K562 (cell line): ENCODE data around the gene GSK3B. TPM values are rescaled to one million over a fixed set of nuclear protein-coding genes. Genes with fewer than 3 reads are reported as not detected.

Experiments
- C11orf30 ChIP-seq: fragments of 450-650 bp; IDR thresholded peaks from 2 replicates; pipeline ENCODE4 v1.6.1; 2016; ENCODE audit warnings: low read depth, mild to moderate bottlenecking
- EP300 ChIP-seq: IDR thresholded peaks from 2 replicates; pipeline ENCODE4 v1.6.1; 2012; ENCODE audit warnings: low read length, improper control_type of control experiment
- GATA2 ChIP-seq: sonication (generic); formaldehyde crosslinking; IDR thresholded peaks from 2 replicates; pipeline ENCODE4 v1.4.0; 2020; ENCODE audit warnings: mild to moderate bottlenecking, missing genetic modification reagents
- KLF6 ChIP-seq: fragments of 250-450 bp; sonication (Bioruptor Pico); IDR thresholded peaks from 2 replicates; pipeline ENCODE4 v1.4.0; 2020; ENCODE audit warnings: mild to moderate bottlenecking, moderate library complexity, borderline replicate concordance
- MCM7 ChIP-seq, 2 experiments: fragments of 450-650 bp; IDR thresholded peaks; 2 replicates each; pipeline ENCODE4 v1.6.1; 2016 to 2018
- NR2C2 ChIP-seq, 2 experiments: fragments of 200-800 bp in 1 of 2; sonication (Bioruptor generic) in 1 of 2; sonication (generic) in 1 of 2; formaldehyde crosslinking in 1 of 2; IDR thresholded peaks; 2 replicates each; pipeline versions ENCODE4 v1.6.1 to v1.8.0; 2016 to 2022; ENCODE audit warnings: mild to moderate bottlenecking in 1 of 2, missing compliant biosample characterization in 1 of 2, missing genetic modification characterization in 1 of 2, missing genetic modification reagents in 1 of 2
- PHF8 ChIP-seq: fragments of 200-600 bp; sonication (generic); IDR thresholded peaks from 2 replicates; pipeline ENCODE4 v1.6.1; 2012; ENCODE audit warnings: mixed run types, mild to moderate bottlenecking, inconsistent platforms, low read length, moderate library complexity, borderline replicate concordance
- PYGO2 ChIP-seq: fragments of 450-650 bp; IDR thresholded peaks from 2 replicates; pipeline ENCODE4 v1.6.1; 2016; ENCODE audit warnings: mild to moderate bottlenecking, missing genetic modification characterization, moderate library complexity, missing compliant biosample characterization
- RFX7 ChIP-seq: fragments of 250-450 bp; sonication (Bioruptor Pico); IDR thresholded peaks from 2 replicates; pipeline ENCODE4 v1.5.1; 2021; ENCODE audit warnings: mild to moderate bottlenecking
- SMARCE1 ChIP-seq: fragments of 450-650 bp; IDR thresholded peaks from 2 replicates; pipeline ENCODE4 v1.7.1; 2016; ENCODE audit warnings: mild to moderate bottlenecking
- ZBTB17 ChIP-seq: fragments of 450-650 bp; formaldehyde crosslinking; IDR thresholded peaks from 2 replicates; pipeline ENCODE4 v1.4.0; 2020; ENCODE audit warnings: mild to moderate bottlenecking
- polyA plus RNA-seq, 8 experiments: library from polyadenylated mRNA; depleted of rRNA in 4 of 8; stranded (reverse) in 5 of 8; unstranded in 3 of 8; fragments of >200 nt; fragmentation: Nextera tagmentation in 2 of 8; fragmentation: Illumina TruSeq in 1 of 8; extraction: Ambion mirVana in 2 of 8; extraction: Trizol in 1 of 8; gene quantifications; 2 replicates each; pipeline versions ENCODE4 v1.2.1 to v1.2.3, GENCODE V29; 2011 to 2014; ENCODE audit warnings: inconsistent platforms in 1 of 8, missing spikeins in 1 of 8
- total RNA-seq, 7 experiments: library from RNA; depleted of rRNA in 6 of 7; stranded (reverse); fragments of >200 nt in 6 of 7; fragmentation: Illumina TruSeq in 2 of 7; extraction: Trizol in 2 of 7; gene quantifications; 2 replicates each; pipeline versions ENCODE4 v1.2.1 to v1.2.3, GENCODE V29; 2011 to 2021; ENCODE audit warnings: low replicate concordance in 1 of 7
- TF ChIP-seq, protein P1 (sequence below), 3 experiments: fragments of 200-800 bp in 1 of 3; fragments of 250-450 bp in 1 of 3; fragments of 450-650 bp in 1 of 3; sonication (Bioruptor Pico) in 1 of 3; sonication (Bioruptor generic) in 1 of 3; formaldehyde crosslinking in 1 of 3; IDR thresholded peaks; 2 replicates each; pipeline versions ENCODE4 v1.6.1 to v1.8.0; 2016 to 2022; ENCODE audit warnings: mild to moderate bottlenecking in 2 of 3, missing genetic modification characterization in 2 of 3, missing compliant biosample characterization in 1 of 3, moderate library complexity in 1 of 3
- TF ChIP-seq, protein P2 (sequence below): fragments of 250-450 bp; sonication (Bioruptor Pico); IDR thresholded peaks from 2 replicates; pipeline ENCODE4 v1.5.0; 2021
- TF ChIP-seq, protein P3 (sequence below): fragments of 450-650 bp; IDR thresholded peaks from one replicate; pipeline ENCODE4 v1.6.1; 2018; ENCODE audit warnings: mild to moderate bottlenecking, moderate library complexity; ENCODE audit not compliant: partially characterized antibody
- TF ChIP-seq, protein P4 (sequence below): fragments of 200-800 bp; sonication (Bioruptor generic); IDR thresholded peaks from 2 replicates; pipeline ENCODE4 v1.6.1; 2017; ENCODE audit warnings: missing genetic modification characterization, missing compliant biosample characterization
- TF ChIP-seq, protein P5 (sequence below): fragments of 450-650 bp; IDR thresholded peaks from 2 replicates; pipeline ENCODE4 v1.6.1; 2016; ENCODE audit warnings: mild to moderate bottlenecking

Gene GSK3B
- total and polyA plus RNA-seq, 9 of the 15 experiments (the other 6 are each of a cell fraction or from before 2014, with no cell fraction given) = 4.7 to 25.0 (median 18.7) TPM

DNA sequence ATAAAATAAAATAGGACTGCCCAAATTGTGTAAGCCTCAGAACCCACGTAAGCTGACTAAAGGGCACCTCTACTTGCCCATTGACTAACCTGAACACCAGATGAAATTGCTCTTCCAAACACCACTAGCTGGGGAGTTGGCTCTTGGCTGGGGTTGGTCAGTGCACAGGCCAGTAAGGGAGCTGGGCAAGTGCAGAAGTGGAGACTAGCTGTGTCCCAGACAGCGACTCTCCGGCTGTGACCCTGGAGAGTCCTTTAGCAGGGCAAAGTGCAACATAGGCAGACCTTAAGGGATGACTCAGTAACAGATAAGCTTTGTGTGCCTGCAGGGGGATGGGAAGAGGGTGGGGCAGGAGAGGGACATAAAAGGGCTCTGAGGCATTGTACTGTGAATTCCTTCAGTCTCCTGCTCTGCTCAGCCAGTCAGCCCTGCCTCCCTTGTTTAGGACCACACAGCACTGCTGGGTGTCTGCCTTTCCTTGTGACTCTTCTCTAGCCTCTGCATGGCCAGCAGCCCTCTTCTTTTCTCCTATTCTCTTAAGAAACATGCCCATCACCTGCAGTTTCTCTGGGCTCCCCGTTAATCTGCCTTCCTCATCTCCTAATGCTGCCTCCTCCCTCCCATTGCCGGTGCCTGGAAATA is 299.2 kb downstream of the GSK3B start (continued):
- TF ChIP-seq, protein P1, sequence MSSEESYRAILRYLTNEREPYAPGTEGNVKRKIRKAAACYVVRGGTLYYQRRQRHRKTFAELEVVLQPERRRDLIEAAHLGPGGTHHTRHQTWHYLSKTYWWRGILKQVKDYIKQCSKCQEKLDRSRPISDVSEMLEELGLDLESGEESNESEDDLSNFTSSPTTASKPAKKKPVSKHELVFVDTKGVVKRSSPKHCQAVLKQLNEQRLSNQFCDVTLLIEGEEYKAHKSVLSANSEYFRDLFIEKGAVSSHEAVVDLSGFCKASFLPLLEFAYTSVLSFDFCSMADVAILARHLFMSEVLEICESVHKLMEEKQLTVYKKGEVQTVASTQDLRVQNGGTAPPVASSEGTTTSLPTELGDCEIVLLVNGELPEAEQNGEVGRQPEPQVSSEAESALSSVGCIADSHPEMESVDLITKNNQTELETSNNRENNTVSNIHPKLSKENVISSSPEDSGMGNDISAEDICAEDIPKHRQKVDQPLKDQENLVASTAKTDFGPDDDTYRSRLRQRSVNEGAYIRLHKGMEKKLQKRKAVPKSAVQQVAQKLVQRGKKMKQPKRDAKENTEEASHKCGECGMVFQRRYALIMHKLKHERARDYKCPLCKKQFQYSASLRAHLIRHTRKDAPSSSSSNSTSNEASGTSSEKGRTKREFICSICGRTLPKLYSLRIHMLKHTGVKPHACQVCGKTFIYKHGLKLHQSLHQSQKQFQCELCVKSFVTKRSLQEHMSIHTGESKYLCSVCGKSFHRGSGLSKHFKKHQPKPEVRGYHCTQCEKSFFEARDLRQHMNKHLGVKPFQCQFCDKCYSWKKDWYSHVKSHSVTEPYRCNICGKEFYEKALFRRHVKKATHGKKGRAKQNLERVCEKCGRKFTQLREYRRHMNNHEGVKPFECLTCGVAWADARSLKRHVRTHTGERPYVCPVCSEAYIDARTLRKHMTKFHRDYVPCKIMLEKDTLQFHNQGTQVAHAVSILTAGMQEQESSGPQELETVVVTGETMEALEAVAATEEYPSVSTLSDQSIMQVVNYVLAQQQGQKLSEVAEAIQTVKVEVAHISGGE (CRISPR knock-in tag; IDR thresholded peaks at IDR 0.05) = 0 out of 6 replicates have a peak, but pooled peaks of 1 of the 3 experiments have one; percentile 30
- peak; percentile 60 for TF ChIP-seq GATA2 (CRISPR knock-in tag)
- TF ChIP-seq MCM7 (IDR thresholded peaks at IDR 0.05) = no peak
- TF ChIP-seq, protein P2, sequence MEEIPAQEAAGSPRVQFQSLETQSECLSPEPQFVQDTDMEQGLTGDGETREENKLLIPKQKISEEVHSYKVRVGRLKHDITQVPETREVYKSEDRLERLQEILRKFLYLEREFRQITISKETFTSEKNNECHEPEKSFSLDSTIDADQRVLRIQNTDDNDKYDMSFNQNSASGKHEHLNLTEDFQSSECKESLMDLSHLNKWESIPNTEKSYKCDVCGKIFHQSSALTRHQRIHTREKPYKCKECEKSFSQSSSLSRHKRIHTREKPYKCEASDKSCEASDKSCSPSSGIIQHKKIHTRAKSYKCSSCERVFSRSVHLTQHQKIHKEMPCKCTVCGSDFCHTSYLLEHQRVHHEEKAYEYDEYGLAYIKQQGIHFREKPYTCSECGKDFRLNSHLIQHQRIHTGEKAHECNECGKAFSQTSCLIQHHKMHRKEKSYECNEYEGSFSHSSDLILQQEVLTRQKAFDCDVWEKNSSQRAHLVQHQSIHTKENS (CRISPR knock-in tag) = no peak
- peak; percentile 68; the same call in 1 of the 2 replicates for TF ChIP-seq EP300
- TF ChIP-seq, protein P3, sequence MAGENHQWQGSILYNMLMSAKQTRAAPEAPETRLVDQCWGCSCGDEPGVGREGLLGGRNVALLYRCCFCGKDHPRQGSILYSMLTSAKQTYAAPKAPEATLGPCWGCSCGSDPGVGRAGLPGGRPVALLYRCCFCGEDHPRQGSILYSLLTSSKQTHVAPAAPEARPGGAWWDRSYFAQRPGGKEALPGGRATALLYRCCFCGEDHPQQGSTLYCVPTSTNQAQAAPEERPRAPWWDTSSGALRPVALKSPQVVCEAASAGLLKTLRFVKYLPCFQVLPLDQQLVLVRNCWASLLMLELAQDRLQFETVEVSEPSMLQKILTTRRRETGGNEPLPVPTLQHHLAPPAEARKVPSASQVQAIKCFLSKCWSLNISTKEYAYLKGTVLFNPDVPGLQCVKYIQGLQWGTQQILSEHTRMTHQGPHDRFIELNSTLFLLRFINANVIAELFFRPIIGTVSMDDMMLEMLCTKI = no peak
- TF ChIP-seq KLF6 = peak; percentile 54; the same call in 1 of the 2 replicates
- TF ChIP-seq ZBTB17 (CRISPR knock-in tag) = no peak
- TF ChIP-seq PYGO2 = 0 out of 2 replicates have a peak, but pooled peaks have one; percentile 3
- TF ChIP-seq, protein P4, sequence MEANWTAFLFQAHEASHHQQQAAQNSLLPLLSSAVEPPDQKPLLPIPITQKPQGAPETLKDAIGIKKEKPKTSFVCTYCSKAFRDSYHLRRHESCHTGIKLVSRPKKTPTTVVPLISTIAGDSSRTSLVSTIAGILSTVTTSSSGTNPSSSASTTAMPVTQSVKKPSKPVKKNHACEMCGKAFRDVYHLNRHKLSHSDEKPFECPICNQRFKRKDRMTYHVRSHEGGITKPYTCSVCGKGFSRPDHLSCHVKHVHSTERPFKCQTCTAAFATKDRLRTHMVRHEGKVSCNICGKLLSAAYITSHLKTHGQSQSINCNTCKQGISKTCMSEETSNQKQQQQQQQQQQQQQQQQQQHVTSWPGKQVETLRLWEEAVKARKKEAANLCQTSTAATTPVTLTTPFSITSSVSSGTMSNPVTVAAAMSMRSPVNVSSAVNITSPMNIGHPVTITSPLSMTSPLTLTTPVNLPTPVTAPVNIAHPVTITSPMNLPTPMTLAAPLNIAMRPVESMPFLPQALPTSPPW (CRISPR knock-in tag) = peak; percentile 60; the same call in 1 of the 2 replicates
- no peak for TF ChIP-seq RFX7
- TF ChIP-seq SMARCE1 = peak; percentile 87
- TF ChIP-seq, protein P5, sequence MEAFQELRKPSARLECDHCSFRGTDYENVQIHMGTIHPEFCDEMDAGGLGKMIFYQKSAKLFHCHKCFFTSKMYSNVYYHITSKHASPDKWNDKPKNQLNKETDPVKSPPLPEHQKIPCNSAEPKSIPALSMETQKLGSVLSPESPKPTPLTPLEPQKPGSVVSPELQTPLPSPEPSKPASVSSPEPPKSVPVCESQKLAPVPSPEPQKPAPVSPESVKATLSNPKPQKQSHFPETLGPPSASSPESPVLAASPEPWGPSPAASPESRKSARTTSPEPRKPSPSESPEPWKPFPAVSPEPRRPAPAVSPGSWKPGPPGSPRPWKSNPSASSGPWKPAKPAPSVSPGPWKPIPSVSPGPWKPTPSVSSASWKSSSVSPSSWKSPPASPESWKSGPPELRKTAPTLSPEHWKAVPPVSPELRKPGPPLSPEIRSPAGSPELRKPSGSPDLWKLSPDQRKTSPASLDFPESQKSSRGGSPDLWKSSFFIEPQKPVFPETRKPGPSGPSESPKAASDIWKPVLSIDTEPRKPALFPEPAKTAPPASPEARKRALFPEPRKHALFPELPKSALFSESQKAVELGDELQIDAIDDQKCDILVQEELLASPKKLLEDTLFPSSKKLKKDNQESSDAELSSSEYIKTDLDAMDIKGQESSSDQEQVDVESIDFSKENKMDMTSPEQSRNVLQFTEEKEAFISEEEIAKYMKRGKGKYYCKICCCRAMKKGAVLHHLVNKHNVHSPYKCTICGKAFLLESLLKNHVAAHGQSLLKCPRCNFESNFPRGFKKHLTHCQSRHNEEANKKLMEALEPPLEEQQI = peak; percentile 40; the same call in 1 of the 2 replicates
- peak; percentile 27; the same call in 1 of the 2 replicates for TF ChIP-seq PHF8
- TF ChIP-seq NR2C2 (CRISPR knock-in tag; IDR thresholded peaks at IDR 0.05) = peak; percentile 37; the same call in 1 of the 2 replicates
- peak; percentile 95 for TF ChIP-seq NR2C2 (tag; IDR thresholded peaks at IDR 0.05)
- peak; percentile 79 for TF ChIP-seq C11orf30
